ENCODE data around the gene TMOD1.
A peak's percentile ranks its signal among the peaks of the same experiment; 100 is the strongest.

TMOD1 gene

GRCh38 chr9:97506306-97506705, 4.8 kb downstream of the TMOD1 start:
- TF ChIP-seq ISL1 (CRISPR knock-in tag; IDR thresholded peaks at IDR 0.05): no peak
- TF ChIP-seq, protein P1, sequence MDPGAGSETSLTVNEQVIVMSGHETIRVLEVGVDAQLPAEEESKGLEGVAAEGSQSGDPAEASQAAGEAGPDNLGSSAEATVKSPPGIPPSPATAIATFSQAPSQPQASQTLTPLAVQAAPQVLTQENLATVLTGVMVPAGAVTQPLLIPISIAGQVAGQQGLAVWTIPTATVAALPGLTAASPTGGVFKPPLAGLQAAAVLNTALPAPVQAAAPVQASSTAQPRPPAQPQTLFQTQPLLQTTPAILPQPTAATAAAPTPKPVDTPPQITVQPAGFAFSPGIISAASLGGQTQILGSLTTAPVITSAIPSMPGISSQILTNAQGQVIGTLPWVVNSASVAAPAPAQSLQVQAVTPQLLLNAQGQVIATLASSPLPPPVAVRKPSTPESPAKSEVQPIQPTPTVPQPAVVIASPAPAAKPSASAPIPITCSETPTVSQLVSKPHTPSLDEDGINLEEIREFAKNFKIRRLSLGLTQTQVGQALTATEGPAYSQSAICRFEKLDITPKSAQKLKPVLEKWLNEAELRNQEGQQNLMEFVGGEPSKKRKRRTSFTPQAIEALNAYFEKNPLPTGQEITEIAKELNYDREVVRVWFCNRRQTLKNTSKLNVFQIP (CRISPR knock-in tag; IDR thresholded peaks at IDR 0.05; ENCODE audit: borderline replicate concordance, low read depth): no peak
- no peak for TF ChIP-seq BACH2 (CRISPR knock-in tag; IDR thresholded peaks at IDR 0.05; ENCODE audit: borderline replicate concordance)
- no peak for TF ChIP-seq ZFP3 (CRISPR knock-in tag; IDR thresholded peaks at IDR 0.05)
- TF ChIP-seq ESRRG (CRISPR knock-in tag; IDR thresholded peaks at IDR 0.05): no peak
- TF ChIP-seq TOX (CRISPR knock-in tag; IDR thresholded peaks at IDR 0.05; ENCODE audit: borderline replicate concordance): no peak
- no peak for TF ChIP-seq ZFP30 (CRISPR knock-in tag; IDR thresholded peaks at IDR 0.05)
- TF ChIP-seq PATZ1 (CRISPR knock-in tag; IDR thresholded peaks at IDR 0.05; ENCODE audit: borderline replicate concordance): no peak
- no peak for ATAC-seq

DNA sequence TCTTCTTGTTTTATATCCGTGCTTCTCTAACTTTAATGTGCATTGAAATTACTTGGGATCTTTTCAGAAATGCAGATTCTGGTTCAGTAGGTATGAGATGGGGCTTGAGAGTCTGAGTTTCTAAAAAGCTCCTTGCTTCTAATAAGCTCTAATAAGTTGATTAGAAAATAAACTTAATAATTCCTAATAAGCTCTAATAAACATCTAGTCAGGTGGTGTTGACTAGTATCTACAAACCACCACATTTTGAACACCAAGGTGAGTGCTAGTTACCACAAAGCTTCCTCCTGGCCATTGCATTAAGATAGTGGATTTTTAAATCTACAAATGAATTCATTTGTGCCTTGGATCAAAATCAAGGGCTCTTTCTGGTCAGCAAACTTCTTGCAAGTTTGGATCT, 5.3 kb downstream of the TMOD1 start:
- no peak for ATAC-seq
- TF ChIP-seq BACH2 (CRISPR knock-in tag; IDR thresholded peaks at IDR 0.05; ENCODE audit: borderline replicate concordance) (no peak), TCF4 (CRISPR knock-in tag; IDR thresholded peaks at IDR 0.05; ENCODE audit: borderline replicate concordance) (no peak), GLIS3 (CRISPR knock-in tag; IDR thresholded peaks at IDR 0.05) (no peak)

DNA sequence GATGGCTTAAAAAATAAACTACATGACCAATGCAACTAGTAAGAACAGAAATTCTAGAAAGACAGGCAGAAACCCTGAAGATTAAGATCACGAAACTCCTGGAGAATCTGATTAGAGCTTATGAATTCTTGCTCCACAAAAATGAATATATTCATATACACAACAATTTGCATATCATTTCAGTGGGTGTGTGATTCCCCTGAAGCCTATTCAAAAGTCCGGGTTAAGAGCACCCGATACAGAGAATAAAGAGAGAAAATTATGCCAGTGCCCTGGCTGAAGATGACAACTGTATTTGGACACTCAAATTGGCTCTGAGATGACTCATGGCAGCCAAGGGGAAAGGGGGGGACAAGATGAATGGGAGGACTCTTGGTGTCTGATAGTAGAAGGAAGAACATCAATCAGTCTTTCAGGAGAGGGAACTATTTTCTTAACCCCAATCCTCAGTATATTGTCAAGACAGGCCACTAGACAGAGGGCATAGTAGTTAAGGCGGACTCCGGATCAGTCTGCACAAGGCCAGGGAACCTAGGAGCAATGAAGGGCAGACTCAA, 6.0 kb downstream of the TMOD1 start:
- TF ChIP-seq ZFP30 (CRISPR knock-in tag; IDR thresholded peaks at IDR 0.05) (no peak), BACH2 (CRISPR knock-in tag; IDR thresholded peaks at IDR 0.05; ENCODE audit: borderline replicate concordance) (no peak), ZNF565 (CRISPR knock-in tag; conservative IDR thresholded peaks at IDR 0.05; ENCODE audit: low read depth) (no peak), GLIS3 (CRISPR knock-in tag; IDR thresholded peaks at IDR 0.05) (no peak), SNAI2 (CRISPR knock-in tag; IDR thresholded peaks at IDR 0.05) (0 out of 2 replicates have a peak, but pooled peaks have one; percentile 6), TSHZ2 (CRISPR knock-in tag; IDR thresholded peaks at IDR 0.05) (no peak), ISL1 (CRISPR knock-in tag; IDR thresholded peaks at IDR 0.05) (peak; percentile 58; the same call in 1 of the 2 replicates), PPARA (CRISPR knock-in tag; IDR thresholded peaks at IDR 0.05; ENCODE audit: borderline replicate concordance) (no peak), RARB (CRISPR knock-in tag; IDR thresholded peaks at IDR 0.05) (no peak), ZFP3 (CRISPR knock-in tag; IDR thresholded peaks at IDR 0.05) (no peak), ZNF70 (CRISPR knock-in tag; IDR thresholded peaks at IDR 0.05) (no peak), TOX (CRISPR knock-in tag; IDR thresholded peaks at IDR 0.05; ENCODE audit: borderline replicate concordance) (no peak)
- TF ChIP-seq, protein P1 (CRISPR knock-in tag; IDR thresholded peaks at IDR 0.05; ENCODE audit: borderline replicate concordance, low read depth): no peak
- no peak for ATAC-seq

- ATAC-seq: no peak
- TF ChIP-seq PPARA (CRISPR knock-in tag; IDR thresholded peaks at IDR 0.05; ENCODE audit: borderline replicate concordance): no peak
- TF ChIP-seq SNAI2 (CRISPR knock-in tag; IDR thresholded peaks at IDR 0.05): no peak
- TF ChIP-seq ZC3H10 (CRISPR knock-in tag; IDR thresholded peaks at IDR 0.05): no peak
- TF ChIP-seq ESRRG (CRISPR knock-in tag; IDR thresholded peaks at IDR 0.05): no peak
- TF ChIP-seq ZNF8 (CRISPR knock-in tag; IDR thresholded peaks at IDR 0.05): no peak
- no peak for TF ChIP-seq RARB (CRISPR knock-in tag; IDR thresholded peaks at IDR 0.05)
- TF ChIP-seq, protein P1 (CRISPR knock-in tag; IDR thresholded peaks at IDR 0.05; ENCODE audit: borderline replicate concordance, low read depth): no peak
- no peak for TF ChIP-seq TOX (CRISPR knock-in tag; IDR thresholded peaks at IDR 0.05; ENCODE audit: borderline replicate concordance)
- TF ChIP-seq ARNTL (CRISPR knock-in tag; IDR thresholded peaks at IDR 0.05; ENCODE audit: borderline replicate concordance, low read depth): no peak
- TF ChIP-seq ZNF565 (CRISPR knock-in tag; conservative IDR thresholded peaks at IDR 0.05; ENCODE audit: low read depth): no peak
Observed at GRCh38 chr9:97508852-97509251, 7.4 kb downstream of the TMOD1 start.

All from SK-N-SH treated with all-trans-retinoic acid at 6 μM for 48 hours (cell line).